Astrocyte (in vitro differentiated cells and primary cell): ENCODE data around the gene LAIR2.
"Not testable (repeated sequence)": the region's sequence is repeated elsewhere in the genome, so short reads cannot be mapped to it uniquely, and the experiment has no call there.

Source experiments
- EZH2 ChIP-seq: IDR thresholded peaks from 2 replicates; pipeline ENCODE4 v1.6.1; 2012; ENCODE audit warnings: mild to moderate bottlenecking, low read length, inconsistent platforms; ENCODE audit not compliant: insufficient read depth
- TF ChIP-seq, protein P1 (sequence below): IDR thresholded peaks from 2 replicates; pipeline ENCODE4 v1.5.1; 2011; ENCODE audit warnings: low read depth, mild to moderate bottlenecking, inconsistent platforms, low read length, moderate library complexity; ENCODE audit not compliant: insufficient read depth

DNA sequence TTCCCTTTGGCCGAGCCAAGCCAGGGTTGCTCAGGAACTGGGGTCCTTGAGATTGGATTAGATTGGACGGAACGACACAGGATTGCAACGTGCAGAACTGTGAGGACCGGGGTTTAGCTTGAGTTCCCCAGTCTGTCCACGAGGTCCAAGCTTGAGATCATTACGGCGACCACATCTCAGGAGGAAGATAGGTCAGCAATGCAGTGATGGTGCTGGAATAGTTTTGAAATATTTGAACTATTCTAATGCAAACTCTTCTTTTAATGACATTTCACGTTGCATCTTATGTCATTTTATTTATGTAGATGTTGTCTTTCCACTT, 4.2 kb upstream of the LAIR2 start:
- TF ChIP-seq, protein P1, sequence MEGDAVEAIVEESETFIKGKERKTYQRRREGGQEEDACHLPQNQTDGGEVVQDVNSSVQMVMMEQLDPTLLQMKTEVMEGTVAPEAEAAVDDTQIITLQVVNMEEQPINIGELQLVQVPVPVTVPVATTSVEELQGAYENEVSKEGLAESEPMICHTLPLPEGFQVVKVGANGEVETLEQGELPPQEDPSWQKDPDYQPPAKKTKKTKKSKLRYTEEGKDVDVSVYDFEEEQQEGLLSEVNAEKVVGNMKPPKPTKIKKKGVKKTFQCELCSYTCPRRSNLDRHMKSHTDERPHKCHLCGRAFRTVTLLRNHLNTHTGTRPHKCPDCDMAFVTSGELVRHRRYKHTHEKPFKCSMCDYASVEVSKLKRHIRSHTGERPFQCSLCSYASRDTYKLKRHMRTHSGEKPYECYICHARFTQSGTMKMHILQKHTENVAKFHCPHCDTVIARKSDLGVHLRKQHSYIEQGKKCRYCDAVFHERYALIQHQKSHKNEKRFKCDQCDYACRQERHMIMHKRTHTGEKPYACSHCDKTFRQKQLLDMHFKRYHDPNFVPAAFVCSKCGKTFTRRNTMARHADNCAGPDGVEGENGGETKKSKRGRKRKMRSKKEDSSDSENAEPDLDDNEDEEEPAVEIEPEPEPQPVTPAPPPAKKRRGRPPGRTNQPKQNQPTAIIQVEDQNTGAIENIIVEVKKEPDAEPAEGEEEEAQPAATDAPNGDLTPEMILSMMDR: not testable (repeated sequence)
- TF ChIP-seq EZH2: not testable (repeated sequence)
